ENCODE results near the gene SGMS1. TPM values are rescaled to one million over a fixed set of nuclear protein-coding genes. Genes with fewer than 3 reads are reported as not detected.
A peak's percentile ranks its signal among the peaks of the same experiment; 100 is the strongest.
"Not testable (repeated sequence)": the region's sequence is repeated elsewhere in the genome, so short reads cannot be mapped to it uniquely, and the experiment has no call there.

SGMS1 gene
- total and polyA plus RNA-seq, 4 experiments from 2014 or later = 10.0 to 33.0 (median 20.3) TPM

- ChIA-PET POLR2A (ENCODE audit: partially characterized antibody) (no interaction called here), CTCF (ENCODE audit: partially characterized antibody) (no interaction called here)
- no peak overlapping the region for H3K27ac ChIP-seq (ENCODE audit: low read depth, low read length)
- H3K36me3 Mint-ChIP-seq = peaks cover 0 to 7% of the 10 kb centered on the region in 2 donors
- H3K27me3 ChIP-seq (ENCODE audit: insufficient read depth, low read length) = no peaks in the 10 kb centered on the region
- H3K4me1 Mint-ChIP-seq = peaks cover 44 to 65% (median 53%) of the 10 kb centered on the region in 4 donors
- H3K4me3 Mint-ChIP-seq = no peak overlapping the region
- no peaks in the 10 kb centered on the region for H3K27me3 Mint-ChIP-seq
- H3K9me3 Mint-ChIP-seq = peaks cover 0 to 2% (median 0%) of the 10 kb centered on the region in 8 donors
- peaks cover 52% of the 10 kb centered on the region for H3K4me1 ChIP-seq (ENCODE audit: insufficient read depth, low read length)
- no peak for DNase-seq
- intact Hi-C loops (cut with micrococcal nuclease) = no loop called here
- no peak overlapping the region for H3K4me3 ChIP-seq (ENCODE audit: low read length in 2 of 2)
- no peaks in the 10 kb centered on the region for H3K9me3 ChIP-seq (ENCODE audit: control insufficient read depth in 1 of 2, low read length in 2 of 2)
- no peaks in the 10 kb centered on the region for H3K36me3 ChIP-seq (ENCODE audit: insufficient read depth, low read length)
- H3K27ac Mint-ChIP-seq = no peak overlapping the region
These were observed 49.5 kb downstream of the SGMS1 start for GRCh38 chr10:50574305-50574704.

GRCh38 chr10:50572017-50572491 lies 51.7 kb downstream of the SGMS1 start:
- Mint-ChIP-seq H3K27ac (peak overlapping the region in 2 of 7 donors; percentile 7 to 39), H3K4me1 (peaks cover 33 to 48% (median 44%) of the 10 kb centered on the region in 4 donors), H3K36me3 (peaks cover 2 to 7% of the 10 kb centered on the region in 2 donors), H3K4me3 (no peak overlapping the region), H3K27me3 (no peaks in the 10 kb centered on the region), H3K9me3 (peaks cover 0 to 2% (median 0%) of the 10 kb centered on the region in 8 donors)
- Histone ChIP-seq H3K36me3 (ENCODE audit: insufficient read depth, low read length) (no peaks in the 10 kb centered on the region), H3K27ac (ENCODE audit: low read depth, low read length) (no peak overlapping the region), H3K4me1 (ENCODE audit: insufficient read depth, low read length) (peaks cover 36% of the 10 kb centered on the region), H3K4me3 (ENCODE audit: low read length in 2 of 2) (no peak overlapping the region), H3K9me3 (ENCODE audit: control insufficient read depth in 1 of 2, low read length in 2 of 2) (no peaks in the 10 kb centered on the region), H3K27me3 (ENCODE audit: insufficient read depth, low read length) (no peaks in the 10 kb centered on the region)
- no peak for DNase-seq
- CTCF ChIA-PET (ENCODE audit: partially characterized antibody) = interaction anchor here (0.6 kb wide), 1 partner anchor 15 kb away, joined by 3 read pairs; no protein-coding TSS in a partner anchor
- intact Hi-C loops (cut with micrococcal nuclease) = no loop called here
- POLR2A ChIA-PET (ENCODE audit: partially characterized antibody) = no interaction called here

- H3K9me3 Mint-ChIP-seq; DNase-seq; H3K4me3 ChIP-seq (ENCODE audit: low read length in 2 of 2); POLR2A ChIA-PET (ENCODE audit: partially characterized antibody); H3K27ac Mint-ChIP-seq; H3K4me3 Mint-ChIP-seq; H3K36me3 ChIP-seq (ENCODE audit: insufficient read depth, low read length); H3K27me3 ChIP-seq (ENCODE audit: insufficient read depth, low read length); H3K9me3 ChIP-seq (ENCODE audit: control insufficient read depth in 1 of 2, low read length in 2 of 2); H3K36me3 Mint-ChIP-seq; intact Hi-C loops (cut with micrococcal nuclease); CTCF ChIA-PET (ENCODE audit: partially characterized antibody); H3K27ac ChIP-seq (ENCODE audit: low read depth, low read length); H3K27me3 Mint-ChIP-seq: not testable (repeated sequence)
- peaks cover 15% of the 10 kb centered on the region for H3K4me1 ChIP-seq (ENCODE audit: insufficient read depth, low read length)
- H3K4me1 Mint-ChIP-seq = peaks cover 25 to 34% (median 28%) of the 10 kb centered on the region in 4 donors
These were observed 55.0 kb downstream of the SGMS1 start for GRCh38 chr10:50568750-50569149.

- no peak for DNase-seq
- Histone ChIP-seq H3K27me3 (ENCODE audit: insufficient read depth, low read length) (no peaks in the 10 kb centered on the region), H3K27ac (ENCODE audit: low read depth, low read length) (no peak overlapping the region), H3K36me3 (ENCODE audit: insufficient read depth, low read length) (no peaks in the 10 kb centered on the region), H3K9me3 (ENCODE audit: control insufficient read depth in 1 of 2, low read length in 2 of 2) (no peaks in the 10 kb centered on the region), H3K4me1 (ENCODE audit: insufficient read depth, low read length) (peaks cover 5% of the 10 kb centered on the region), H3K4me3 (ENCODE audit: low read length in 2 of 2) (no peak overlapping the region)
- Mint-ChIP-seq H3K4me1 (peaks cover 12 to 27% (median 18%) of the 10 kb centered on the region in 4 donors), H3K27me3 (no peaks in the 10 kb centered on the region), H3K36me3 (peaks cover 2 to 4% of the 10 kb centered on the region in 2 donors), H3K4me3 (no peak overlapping the region), H3K9me3 (peaks cover 0 to 2% (median 0%) of the 10 kb centered on the region in 8 donors), H3K27ac (no peak overlapping the region)
- intact Hi-C loops (cut with micrococcal nuclease) = no loop called here
- ChIA-PET POLR2A (ENCODE audit: partially characterized antibody) (no interaction called here), CTCF (ENCODE audit: partially characterized antibody) (interaction anchor here (1.7 kb wide), 1 partner anchor 11 kb away, joined by 4 read pairs; no protein-coding TSS in a partner anchor)
These were observed 56.4 kb downstream of the SGMS1 start for GRCh38 chr10:50567384-50567783.

GRCh38 chr10:50566150-50566549 lies 57.6 kb downstream of the SGMS1 start:
- Mint-ChIP-seq H3K27me3 (no peaks in the 10 kb centered on the region), H3K4me3 (no peak overlapping the region), H3K9me3 (peaks cover 0 to 2% (median 0%) of the 10 kb centered on the region in 8 donors), H3K4me1 (peaks cover 13 to 30% (median 16%) of the 10 kb centered on the region in 4 donors), H3K36me3 (peaks cover 2 to 4% of the 10 kb centered on the region in 2 donors), H3K27ac (peak overlapping the region in 1 of 7 donors; percentile 2)
- Histone ChIP-seq H3K27ac (ENCODE audit: low read depth, low read length) (no peak overlapping the region), H3K27me3 (ENCODE audit: insufficient read depth, low read length) (no peaks in the 10 kb centered on the region), H3K36me3 (ENCODE audit: insufficient read depth, low read length) (no peaks in the 10 kb centered on the region), H3K4me3 (ENCODE audit: low read length in 2 of 2) (no peak overlapping the region), H3K4me1 (ENCODE audit: insufficient read depth, low read length) (no peaks in the 10 kb centered on the region), H3K9me3 (ENCODE audit: control insufficient read depth in 1 of 2, low read length in 2 of 2) (no peaks in the 10 kb centered on the region)
- no peak for DNase-seq
- CTCF ChIA-PET (ENCODE audit: partially characterized antibody) = interaction anchor here (1.7 kb wide), 1 partner anchor 12 kb away, joined by 4 read pairs; no protein-coding TSS in a partner anchor
- POLR2A ChIA-PET (ENCODE audit: partially characterized antibody) = no interaction called here
- intact Hi-C loops (cut with micrococcal nuclease) = no loop called here

GRCh38 chr10:50565301-50566083 lies 58.3 kb downstream of the SGMS1 start:
- ChIA-PET POLR2A (ENCODE audit: partially characterized antibody) (no interaction called here), CTCF (ENCODE audit: partially characterized antibody) (no interaction called here)
- intact Hi-C loops (cut with micrococcal nuclease) = no loop called here
- H3K4me3 Mint-ChIP-seq = no peak overlapping the region
- H3K27ac ChIP-seq (ENCODE audit: low read depth, low read length) = no peak overlapping the region
- no peak for DNase-seq
- H3K4me1 Mint-ChIP-seq = peaks cover 13 to 30% (median 16%) of the 10 kb centered on the region in 4 donors
- peak overlapping the region in 2 of 7 donors; percentile 2 to 16 for H3K27ac Mint-ChIP-seq
- no peaks in the 10 kb centered on the region for H3K9me3 ChIP-seq (ENCODE audit: control insufficient read depth in 1 of 2, low read length in 2 of 2)
- no peaks in the 10 kb centered on the region for H3K27me3 ChIP-seq (ENCODE audit: insufficient read depth, low read length)
- H3K36me3 Mint-ChIP-seq = peaks cover 2 to 4% of the 10 kb centered on the region in 2 donors
- no peaks in the 10 kb centered on the region for H3K36me3 ChIP-seq (ENCODE audit: insufficient read depth, low read length)
- H3K4me1 ChIP-seq (ENCODE audit: insufficient read depth, low read length) = no peaks in the 10 kb centered on the region
- H3K27me3 Mint-ChIP-seq = no peaks in the 10 kb centered on the region
- no peak overlapping the region for H3K4me3 ChIP-seq (ENCODE audit: low read length in 2 of 2)
- H3K9me3 Mint-ChIP-seq = peaks cover 0 to 2% (median 0%) of the 10 kb centered on the region in 8 donors

- Histone ChIP-seq H3K9me3 (ENCODE audit: control insufficient read depth in 1 of 2, low read length in 2 of 2) (no peaks in the 10 kb centered on the region), H3K4me3 (ENCODE audit: low read length in 2 of 2) (no peak overlapping the region), H3K36me3 (ENCODE audit: insufficient read depth, low read length) (no peaks in the 10 kb centered on the region), H3K27ac (ENCODE audit: low read depth, low read length) (no peak overlapping the region), H3K27me3 (ENCODE audit: insufficient read depth, low read length) (no peaks in the 10 kb centered on the region), H3K4me1 (ENCODE audit: insufficient read depth, low read length) (no peaks in the 10 kb centered on the region)
- Mint-ChIP-seq H3K4me3 (no peak overlapping the region), H3K4me1 (peaks cover 19 to 38% (median 20%) of the 10 kb centered on the region in 4 donors), H3K27me3 (no peaks in the 10 kb centered on the region), H3K36me3 (peaks cover 2 to 4% of the 10 kb centered on the region in 2 donors), H3K9me3 (peaks cover 0 to 2% (median 0%) of the 10 kb centered on the region in 8 donors), H3K27ac (no peak overlapping the region)
- ChIA-PET POLR2A (ENCODE audit: partially characterized antibody) (no interaction called here), CTCF (ENCODE audit: partially characterized antibody) (no interaction called here)
- intact Hi-C loops (cut with micrococcal nuclease) = no loop called here
- DNase-seq = no peak
These were observed 59.9 kb downstream of the SGMS1 start for GRCh38 chr10:50563906-50564305.

All from CD4-positive, alpha-beta memory T cell (primary cell).